ENCODE data around the gene OR5D14. TPM values are rescaled to one million over a fixed set of nuclear protein-coding genes. Genes with fewer than 3 reads are reported as not detected.

The OR5D14 gene
- total and polyA plus RNA-seq, 2 of the 8 experiments (the other 6 are each of a cell fraction or from before 2014, with no cell fraction given) = not detected

DNA sequence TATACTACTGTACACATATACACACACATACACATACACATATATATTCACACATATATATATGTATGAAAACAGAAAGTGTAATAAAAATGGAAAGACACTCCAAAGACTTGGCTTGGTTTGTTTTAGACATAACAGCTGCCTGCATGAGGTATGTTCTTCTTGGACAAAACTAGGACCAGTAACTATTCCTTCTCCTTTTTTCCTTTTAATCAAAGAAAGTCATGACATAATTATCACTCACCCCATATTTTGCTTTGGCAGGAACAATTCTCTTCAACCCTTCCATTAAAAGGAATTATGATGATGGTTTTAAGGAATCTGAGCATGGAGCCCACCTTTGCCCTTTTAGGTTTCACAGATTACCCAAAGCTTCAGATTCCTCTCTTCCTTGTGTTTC is at the start of gene OR5D14 (continued):
- TF ChIP-seq POLR2A (IDR thresholded peaks at IDR 0.05; ENCODE audit: control extremely low read depth in 1 of 2, low read depth in 2 of 2, low read length in 2 of 2) = no peak

DNA sequence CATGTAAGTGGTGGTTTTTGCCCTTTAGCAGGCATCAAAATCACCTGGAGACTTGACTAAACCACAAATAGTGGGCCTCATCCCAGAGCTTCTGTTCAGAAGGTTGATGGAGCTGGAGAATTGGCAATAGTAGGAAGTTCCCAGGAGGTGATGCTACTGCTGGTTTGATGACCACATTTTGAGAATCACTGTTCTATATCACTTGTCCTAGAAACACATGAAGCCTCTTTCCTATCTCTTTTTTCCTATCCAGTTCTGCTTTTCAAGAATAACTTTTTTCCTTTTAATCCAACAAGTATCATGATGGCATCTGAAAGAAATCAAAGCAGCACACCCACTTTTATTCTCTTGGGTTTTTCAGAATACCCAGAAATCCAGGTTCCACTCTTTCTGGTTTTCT is 22.2 kb upstream of the OR5D14 start, which contains the start of gene OR5D13:
Gene OR5D13 (plus strand): TSS at position 301 of the 400 bp plus-strand sequence. CDS start 0 bp downstream, at position 301.
- H3K18ac ChIP-seq (ENCODE audit: extremely low read depth, low read length) = no peak within 1 kb of the TSS
- no peak within 1 kb of the TSS for H3K9ac ChIP-seq (replicated peaks in 1 of 4; ENCODE audit: extremely low read depth in 1 of 4, low read depth in 3 of 4, low read length in 3 of 4)
- no peak within 1 kb of the TSS for H4K8ac ChIP-seq (ENCODE audit: extremely low read depth, insufficient read depth, low read length)
- H3K27me3 ChIP-seq (replicated peaks in 1 of 4; ENCODE audit: control insufficient read depth in 3 of 4, extremely low read depth in 1 of 4, insufficient read depth in 3 of 4, low read length in 3 of 4) = no peaks in the 10 kb centered on the region
- no peak within 1 kb of the TSS for H3K14ac ChIP-seq (ENCODE audit: insufficient read length)
- H2BK120ac ChIP-seq (replicated peaks; ENCODE audit: low read depth, low read length) = no peak within 1 kb of the TSS
- H3K23me2 ChIP-seq (ENCODE audit: low read depth, low read length) = no peaks in the 10 kb centered on the region
- no peak within 1 kb of the TSS for H2BK12ac ChIP-seq (ENCODE audit: low read depth, low read length)
- H4K5ac ChIP-seq (ENCODE audit: insufficient read length, low read depth, low read length) = no peak within 1 kb of the TSS
- CTCF ChIA-PET (ENCODE audit: partially characterized antibody) = no interaction called here
- H3K36me3 ChIP-seq (ENCODE audit: control insufficient read depth in 2 of 4, insufficient read depth in 4 of 4, low read length in 3 of 4) = no peaks in the 10 kb centered on the region
- H3K23ac ChIP-seq (ENCODE audit: insufficient read length) = no peak within 1 kb of the TSS
- H2AFZ ChIP-seq (ENCODE audit: low read length) = no peak within 1 kb of the TSS
- no peak within 1 kb of the TSS for H3K4me3 ChIP-seq (ENCODE audit: extremely low read depth in 1 of 4, insufficient read depth in 2 of 4, low read depth in 3 of 4, low read length in 4 of 4)
- H3K56ac ChIP-seq (replicated peaks; ENCODE audit: insufficient read length, low read depth, low read length) = no peak within 1 kb of the TSS
- no peak within 1 kb of the TSS for H2BK15ac ChIP-seq (ENCODE audit: low read length)
- no peaks in the 10 kb centered on the region for H3K4me1 ChIP-seq (replicated peaks in 1 of 4; ENCODE audit: control insufficient read depth in 3 of 4, insufficient read depth in 4 of 4, low read length in 3 of 4)
- TF ChIP-seq EZH2 (IDR thresholded peaks at IDR 0.05; ENCODE audit: low read depth, low read length, severe bottlenecking) = no peak
- TF ChIP-seq, protein P1, sequence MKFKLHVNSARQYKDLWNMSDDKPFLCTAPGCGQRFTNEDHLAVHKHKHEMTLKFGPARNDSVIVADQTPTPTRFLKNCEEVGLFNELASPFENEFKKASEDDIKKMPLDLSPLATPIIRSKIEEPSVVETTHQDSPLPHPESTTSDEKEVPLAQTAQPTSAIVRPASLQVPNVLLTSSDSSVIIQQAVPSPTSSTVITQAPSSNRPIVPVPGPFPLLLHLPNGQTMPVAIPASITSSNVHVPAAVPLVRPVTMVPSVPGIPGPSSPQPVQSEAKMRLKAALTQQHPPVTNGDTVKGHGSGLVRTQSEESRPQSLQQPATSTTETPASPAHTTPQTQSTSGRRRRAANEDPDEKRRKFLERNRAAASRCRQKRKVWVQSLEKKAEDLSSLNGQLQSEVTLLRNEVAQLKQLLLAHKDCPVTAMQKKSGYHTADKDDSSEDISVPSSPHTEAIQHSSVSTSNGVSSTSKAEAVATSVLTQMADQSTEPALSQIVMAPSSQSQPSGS (IDR thresholded peaks at IDR 0.05; ENCODE audit: low read length) = no peak
- no peak for TF ChIP-seq CEBPB (IDR thresholded peaks at IDR 0.05; ENCODE audit: low read depth, low read length)
- no peak for TF ChIP-seq KDM1A (IDR thresholded peaks at IDR 0.05; ENCODE audit: borderline replicate concordance, low read length)
- no peak for TF ChIP-seq POU5F1 (IDR thresholded peaks at IDR 0.05; ENCODE audit: low read depth, low read length)
- no peak for TF ChIP-seq SIX5 (IDR thresholded peaks at IDR 0.05; ENCODE audit: low read depth, low read length)
- no peak for TF ChIP-seq SRF (IDR thresholded peaks at IDR 0.05; ENCODE audit: low read depth, low read length)
- H4K20me1 ChIP-seq (replicated peaks in 1 of 2; ENCODE audit: control insufficient read depth in 1 of 2, insufficient read depth in 2 of 2, low read length in 2 of 2) = no peaks in the 10 kb centered on the region
- DNase-seq (ENCODE audit: low read depth in 1 of 2, low spot score in 2 of 2) (no peak), FAIRE-seq (no peak)
- H2BK5ac ChIP-seq (ENCODE audit: low read depth, low read length) = no peak within 1 kb of the TSS
- no peak within 1 kb of the TSS for H3K27ac ChIP-seq (ENCODE audit: low read depth, low read length)
- no peaks in the 10 kb centered on the region for H3K79me1 ChIP-seq (ENCODE audit: low read depth, low read length)
- H3K79me2 ChIP-seq (ENCODE audit: control insufficient read depth in 1 of 2, insufficient read depth in 2 of 2, low read length in 2 of 2) = no peaks in the 10 kb centered on the region
- no peak within 1 kb of the TSS for H3K4ac ChIP-seq (replicated peaks; ENCODE audit: insufficient read length, low read depth, low read length)
- peaks cover 54 to 58% of the 10 kb centered on the region in 2 experiments for H3K9me3 ChIP-seq (ENCODE audit: insufficient read depth in 2 of 2, low read depth in 1 of 2, low read length in 1 of 2)
- POLR2A ChIA-PET (ENCODE audit: partially characterized antibody) = no interaction called here
- no peak within 1 kb of the TSS for H2BK20ac ChIP-seq (ENCODE audit: low read length)
- no peak within 1 kb of the TSS for H2AK5ac ChIP-seq (ENCODE audit: low read depth, low read length)
- no peak within 1 kb of the TSS for H4K91ac ChIP-seq (replicated peaks; ENCODE audit: insufficient read length, low read length)
- H3K4me2 ChIP-seq (ENCODE audit: insufficient read depth in 1 of 2, low read depth in 2 of 2, low read length in 2 of 2) = no peak within 1 kb of the TSS

Measured in H1 (cell line).